GM12891 (cell line): ENCODE measurements around the gene TPR.
"Not testable (repeated sequence)": the region's sequence is repeated elsewhere in the genome, so short reads cannot be mapped to it uniquely, and the experiment has no call there.

Experiments
- POLR2A ChIP-seq: IDR thresholded peaks from 2 replicates; pipeline ENCODE4 v1.6.1; 2011; ENCODE audit warnings: low read depth, low read length, control low read depth
- POLR2AphosphoS5 ChIP-seq: IDR thresholded peaks from 2 replicates; pipeline ENCODE4 v1.6.1; 2011; ENCODE audit warnings: low read depth, low read length, control low read depth
- TAF1 ChIP-seq: IDR thresholded peaks from 2 replicates; pipeline ENCODE4 v1.6.1; 2011; ENCODE audit warnings: low read depth, low read length, control low read depth

GRCh38 chr1:186401446-186401845 is 26.4 kb upstream of the TPR start:
- TF ChIP-seq POLR2A, POLR2AphosphoS5, TAF1: not testable (repeated sequence)
